Measurements from ENCODE around the gene MX1. TPM values are rescaled to one million over a fixed set of nuclear protein-coding genes. Genes with fewer than 3 reads are reported as not detected.

MX1 gene
- total and polyA plus RNA-seq, 11 donors = 6.2 to 53.9 (median 13.6) TPM

GRCh38 chr21:41438425-41439113 is 12.5 kb downstream of the MX1 start:
- DNase-seq (no peak), ATAC-seq (no peak)
- Histone ChIP-seq H3K27me3 (no peaks in the 10 kb centered on the region), H3K9me3 (peaks cover 0 to 12% (median 2%) of the 10 kb centered on the region in 12 donors), H3K36me3 (peaks cover 0 to 100% (median 96%) of the 10 kb centered on the region in 9 donors), H3K4me3 (no peak overlapping the region), H3K4me1 (no peaks in the 10 kb centered on the region), H3K27ac (no peak overlapping the region)
- 87 to 97% (median 95%) methylated on average over 13 of the region's 13 CpGs for WGBS, 4 donors
- TF ChIP-seq POLR2A (IDR thresholded peaks at IDR 0.05) = no peak
- TF ChIP-seq, protein P1, sequence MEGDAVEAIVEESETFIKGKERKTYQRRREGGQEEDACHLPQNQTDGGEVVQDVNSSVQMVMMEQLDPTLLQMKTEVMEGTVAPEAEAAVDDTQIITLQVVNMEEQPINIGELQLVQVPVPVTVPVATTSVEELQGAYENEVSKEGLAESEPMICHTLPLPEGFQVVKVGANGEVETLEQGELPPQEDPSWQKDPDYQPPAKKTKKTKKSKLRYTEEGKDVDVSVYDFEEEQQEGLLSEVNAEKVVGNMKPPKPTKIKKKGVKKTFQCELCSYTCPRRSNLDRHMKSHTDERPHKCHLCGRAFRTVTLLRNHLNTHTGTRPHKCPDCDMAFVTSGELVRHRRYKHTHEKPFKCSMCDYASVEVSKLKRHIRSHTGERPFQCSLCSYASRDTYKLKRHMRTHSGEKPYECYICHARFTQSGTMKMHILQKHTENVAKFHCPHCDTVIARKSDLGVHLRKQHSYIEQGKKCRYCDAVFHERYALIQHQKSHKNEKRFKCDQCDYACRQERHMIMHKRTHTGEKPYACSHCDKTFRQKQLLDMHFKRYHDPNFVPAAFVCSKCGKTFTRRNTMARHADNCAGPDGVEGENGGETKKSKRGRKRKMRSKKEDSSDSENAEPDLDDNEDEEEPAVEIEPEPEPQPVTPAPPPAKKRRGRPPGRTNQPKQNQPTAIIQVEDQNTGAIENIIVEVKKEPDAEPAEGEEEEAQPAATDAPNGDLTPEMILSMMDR (IDR thresholded peaks at IDR 0.05) = no peak
- intact Hi-C loops (cut with DNase I) = loop anchor here in 1 of 10 donors (5.0 kb wide), 1 partner anchor 36 kb away; no protein-coding TSS in a partner anchor

DNA sequence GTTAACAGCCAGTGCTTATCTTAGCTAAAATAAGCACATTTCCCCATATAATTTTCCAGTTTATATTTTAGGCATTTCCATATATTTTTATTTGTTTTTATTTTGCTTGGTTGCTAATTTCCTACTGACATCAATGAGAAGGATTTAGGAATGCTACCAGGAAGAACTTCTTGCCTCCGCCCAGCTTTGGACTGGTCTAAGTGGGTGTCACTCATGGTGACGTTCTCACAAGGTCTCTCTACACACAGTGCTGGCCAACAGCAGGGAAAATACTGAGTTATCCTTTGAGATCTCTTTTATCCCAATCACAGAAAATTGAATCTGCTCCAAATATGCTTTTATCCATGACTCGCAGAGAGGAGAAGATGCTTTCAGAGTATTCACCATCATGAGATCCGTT is 13.2 kb downstream of the MX1 start:
- no peak overlapping the region for H3K27ac ChIP-seq
- H3K36me3 ChIP-seq = peaks cover 0 to 100% (median 96%) of the 10 kb centered on the region in 9 donors
- TF ChIP-seq, protein P1 (IDR thresholded peaks at IDR 0.05) = no peak
- TF ChIP-seq POLR2A (IDR thresholded peaks at IDR 0.05) = no peak
- 71 to 91% (median 83%) methylated on average over 4 of the region's 4 CpGs for WGBS, 4 donors
- no peak for ATAC-seq
- H3K27me3 ChIP-seq = no peaks in the 10 kb centered on the region
- peaks cover 0 to 9% (median 0%) of the 10 kb centered on the region in 12 donors for H3K9me3 ChIP-seq
- no peaks in the 10 kb centered on the region for H3K4me1 ChIP-seq
- intact Hi-C loops (cut with DNase I) = loop anchor here in 1 of 10 donors (5.0 kb wide), 1 partner anchor 37 kb away; no protein-coding TSS in a partner anchor
- DNase-seq = no peak
- no peak overlapping the region for H3K4me3 ChIP-seq

DNA sequence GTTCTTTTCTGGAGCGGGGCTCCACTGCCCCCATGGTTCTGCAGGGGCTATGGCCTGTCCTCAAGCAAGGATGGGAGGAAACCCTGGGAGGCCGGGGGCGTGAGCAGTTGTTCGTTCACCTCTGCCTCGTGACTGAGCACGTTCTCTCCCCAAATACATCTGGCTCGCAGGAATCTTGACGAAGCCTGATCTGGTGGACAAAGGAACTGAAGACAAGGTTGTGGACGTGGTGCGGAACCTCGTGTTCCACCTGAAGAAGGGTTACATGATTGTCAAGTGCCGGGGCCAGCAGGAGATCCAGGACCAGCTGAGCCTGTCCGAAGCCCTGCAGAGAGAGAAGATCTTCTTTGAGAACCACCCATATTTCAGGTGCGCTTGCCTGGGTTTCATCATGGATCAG is 15.5 kb downstream of the MX1 start:
- Histone ChIP-seq H3K27me3 (no peaks in the 10 kb centered on the region), H3K4me3 (no peak overlapping the region), H3K9me3 (no peaks in the 10 kb centered on the region), H3K4me1 (no peaks in the 10 kb centered on the region), H3K36me3 (peaks cover 0 to 100% (median 96%) of the 10 kb centered on the region in 9 donors), H3K27ac (no peak overlapping the region)
- DNase-seq (no peak), ATAC-seq (no peak)
- 94 to 98% (median 95%) methylated on average over 13 to 14 of the region's 14 CpGs for WGBS, 4 donors
- intact Hi-C loops (cut with DNase I) = no loop called here
- TF ChIP-seq, protein P1 (IDR thresholded peaks at IDR 0.05) = no peak
- TF ChIP-seq POLR2A (IDR thresholded peaks at IDR 0.05) = no peak

GRCh38 chr21:41442481-41443186 is 16.6 kb downstream of the MX1 start:
- DNase-seq = no peak
- TF ChIP-seq POLR2A (IDR thresholded peaks at IDR 0.05) = no peak
- Histone ChIP-seq H3K36me3 (peaks cover 0 to 100% (median 96%) of the 10 kb centered on the region in 9 donors), H3K9me3 (no peaks in the 10 kb centered on the region), H3K27me3 (no peaks in the 10 kb centered on the region), H3K4me3 (no peak overlapping the region), H3K4me1 (no peaks in the 10 kb centered on the region), H3K27ac (no peak overlapping the region)
- ATAC-seq = no peak
- intact Hi-C loops (cut with DNase I) = no loop called here
- 93 to 96% (median 94%) methylated on average over 2 of the region's 2 CpGs for WGBS, 4 donors
